ENCODE results near the gene TXNRD2. TPM values are rescaled to one million over a fixed set of nuclear protein-coding genes. Genes with fewer than 3 reads are reported as not detected.
"Not testable (repeated sequence)": the region's sequence is repeated elsewhere in the genome, so short reads cannot be mapped to it uniquely, and the experiment has no call there.

TXNRD2 gene
- total and polyA plus RNA-seq, 5 donors = 18.7 to 32.9 (median 26.6) TPM

DNA sequence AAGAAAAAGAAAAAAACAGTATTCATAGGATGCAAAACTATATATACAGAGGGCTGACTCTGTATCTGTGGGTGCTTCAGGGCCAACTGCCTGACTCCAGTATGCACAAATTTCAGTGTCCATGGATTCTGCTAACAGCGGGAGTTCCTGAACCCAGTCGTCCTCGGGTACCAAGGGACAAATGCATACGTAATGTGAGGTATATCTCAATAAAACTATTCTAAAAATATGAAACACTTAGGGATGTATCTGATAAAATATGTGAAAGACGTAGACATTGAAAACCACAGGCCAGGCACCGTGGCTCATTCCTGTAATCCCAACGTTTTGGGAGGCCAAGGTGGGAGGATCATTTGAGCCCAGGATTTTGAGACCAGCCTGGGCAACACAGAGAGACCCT lies 13.9 kb downstream of the TXNRD2 start:
- Histone ChIP-seq H3K4me3 (ENCODE audit: low read length) (no peak overlapping the region), H3K9me3 (ENCODE audit: control insufficient read depth, low read length) (no peaks in the 10 kb centered on the region), H3K27me3 (ENCODE audit: control insufficient read depth, insufficient read depth) (no peaks in the 10 kb centered on the region), H3K4me1 (ENCODE audit: control insufficient read depth, insufficient read depth, low read length) (no peaks in the 10 kb centered on the region), H3K27ac (ENCODE audit: low read length) (no peak overlapping the region)
- peak in 1 of 3 donors; percentile 4 for DNase-seq
- ATAC-seq = no peak
- 86% methylated on average over 7 of the region's 7 CpGs for WGBS
- intact Hi-C loops (cut with DNase I) = no loop called here

DNA sequence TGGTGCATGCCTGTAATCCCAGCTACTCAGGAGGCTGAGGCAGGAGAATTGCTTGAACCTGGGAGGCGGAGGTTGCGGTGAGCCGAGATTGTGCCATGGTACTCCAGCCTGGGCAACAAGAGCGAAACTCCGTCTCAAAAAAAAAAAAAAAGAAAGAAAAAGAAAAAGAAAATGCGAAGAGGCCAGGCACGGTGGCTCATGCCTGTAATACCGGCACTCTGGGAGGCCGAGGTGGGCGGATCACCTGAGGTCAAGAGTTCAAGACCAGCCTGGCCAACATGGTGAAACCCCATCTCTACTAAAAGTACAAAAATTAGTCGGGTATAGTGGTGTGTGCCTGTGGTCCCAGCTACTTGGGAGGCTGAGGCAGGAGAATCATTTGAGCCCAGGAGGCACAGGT lies 15.6 kb downstream of the TXNRD2 start:
- H3K4me3 ChIP-seq (ENCODE audit: low read length); DNase-seq; H3K4me1 ChIP-seq (ENCODE audit: control insufficient read depth, insufficient read depth, low read length); H3K27me3 ChIP-seq (ENCODE audit: control insufficient read depth, insufficient read depth); ATAC-seq; H3K27ac ChIP-seq (ENCODE audit: low read length); H3K9me3 ChIP-seq (ENCODE audit: control insufficient read depth, low read length); intact Hi-C loops (cut with DNase I): not testable (repeated sequence)
- 96% methylated on average over 11 of the region's 11 CpGs for WGBS

DNA sequence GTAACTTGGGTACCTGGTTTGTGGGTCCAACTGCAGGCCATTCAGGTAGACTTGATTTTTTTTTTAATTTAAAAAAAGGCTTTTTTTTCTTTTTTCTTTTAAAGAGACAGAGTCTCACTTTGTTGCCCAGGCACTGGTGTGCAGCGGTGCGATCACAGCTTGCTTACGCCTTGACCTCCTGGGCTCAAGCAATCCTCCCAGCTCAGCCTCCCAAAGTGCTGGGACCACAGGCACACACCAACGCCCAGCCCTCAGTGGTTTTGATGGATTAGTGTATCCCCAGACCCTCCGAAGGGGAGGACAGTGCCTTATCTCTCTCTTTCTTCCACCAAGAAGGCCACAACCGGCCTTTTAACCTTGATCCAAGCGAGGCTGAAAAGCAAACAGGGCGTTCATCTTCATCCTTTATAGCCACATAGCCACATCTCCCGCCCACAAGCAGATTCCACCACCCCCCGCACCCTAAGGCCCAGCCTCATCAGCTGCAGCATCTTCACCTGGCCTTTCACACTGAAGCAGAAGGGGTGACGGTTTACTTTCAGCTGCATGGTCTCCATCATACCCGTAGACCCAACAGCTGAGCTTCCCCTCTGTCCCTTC lies 17.6 kb downstream of the TXNRD2 start:
- 93% methylated on average over 12 of the region's 12 CpGs for WGBS
- no peaks in the 10 kb centered on the region for H3K27me3 ChIP-seq (ENCODE audit: control insufficient read depth, insufficient read depth)
- no peak overlapping the region for H3K4me3 ChIP-seq (ENCODE audit: low read length)
- no peak for ATAC-seq
- no peak for DNase-seq
- intact Hi-C loops (cut with DNase I) = no loop called here
- no peaks in the 10 kb centered on the region for H3K9me3 ChIP-seq (ENCODE audit: control insufficient read depth, low read length)
- no peak overlapping the region for H3K27ac ChIP-seq (ENCODE audit: low read length)
- H3K4me1 ChIP-seq (ENCODE audit: control insufficient read depth, insufficient read depth, low read length) = no peaks in the 10 kb centered on the region

DNA sequence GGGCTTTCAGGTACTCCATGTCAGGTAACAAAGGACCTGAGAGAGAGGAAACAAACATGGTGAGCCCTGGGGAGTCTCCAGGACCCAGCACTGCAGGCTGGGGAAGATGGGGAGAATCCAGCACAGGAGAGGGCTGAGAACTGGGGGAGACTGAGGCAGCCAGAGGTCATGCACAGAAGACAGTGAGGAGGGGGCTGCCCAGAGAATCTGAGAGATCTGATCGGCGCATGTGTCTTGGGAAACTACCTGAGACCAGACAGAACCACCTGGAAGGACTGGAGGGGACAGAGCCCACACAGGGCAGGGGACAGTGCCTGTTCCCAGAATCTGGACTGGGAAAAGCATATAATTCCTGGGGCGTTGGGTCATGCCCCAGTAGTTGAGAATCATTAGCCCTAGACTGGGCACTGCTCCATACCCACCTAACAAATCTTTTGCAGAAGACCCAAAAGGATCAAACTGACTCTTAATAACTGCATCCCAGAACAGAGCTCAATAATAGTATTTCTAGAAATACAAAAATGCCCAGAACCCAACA lies 20.0 kb downstream of the TXNRD2 start:
- DNase-seq (no peak), ATAC-seq (no peak)
- Histone ChIP-seq H3K4me3 (ENCODE audit: low read length) (no peak overlapping the region), H3K4me1 (ENCODE audit: control insufficient read depth, insufficient read depth, low read length) (no peaks in the 10 kb centered on the region), H3K27me3 (ENCODE audit: control insufficient read depth, insufficient read depth) (no peaks in the 10 kb centered on the region), H3K27ac (ENCODE audit: low read length) (no peak overlapping the region), H3K9me3 (ENCODE audit: control insufficient read depth, low read length) (no peaks in the 10 kb centered on the region)
- WGBS = 76% methylated on average over 3 of the region's 3 CpGs
- intact Hi-C loops (cut with DNase I) = no loop called here

DNA sequence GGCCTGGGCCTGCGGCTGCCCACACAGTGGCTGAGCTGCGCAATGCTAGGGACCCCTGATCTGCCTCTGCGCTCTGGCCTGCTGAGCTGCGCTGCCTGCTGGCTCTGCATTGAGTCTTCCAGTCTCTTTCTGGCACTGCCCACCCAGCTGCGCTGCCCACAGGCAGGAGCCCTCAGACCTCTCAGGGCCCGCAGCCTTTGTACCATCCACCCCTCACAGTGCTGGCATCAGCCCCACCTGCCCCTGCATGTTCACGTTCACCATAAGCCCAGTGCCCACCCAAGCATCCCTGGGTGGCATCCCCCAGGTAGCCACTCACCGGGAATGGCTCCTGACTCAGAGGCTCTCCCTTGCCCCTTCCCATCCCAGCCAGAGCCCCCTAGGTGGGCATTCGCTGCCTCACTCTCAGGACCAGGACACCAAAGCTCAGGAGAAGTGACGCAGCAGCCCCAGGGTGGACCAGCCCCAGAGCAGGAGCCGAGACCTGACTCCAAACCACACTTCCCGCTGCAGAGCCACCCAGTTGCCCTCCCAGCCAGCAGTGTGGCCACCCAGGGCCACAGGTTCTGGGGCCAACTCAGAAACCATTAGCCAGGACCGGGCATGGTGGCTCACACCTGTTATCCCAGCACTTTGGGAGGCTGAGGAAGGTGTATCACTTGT lies 21.8 kb downstream of the TXNRD2 start:
- H3K27me3 ChIP-seq (ENCODE audit: control insufficient read depth, insufficient read depth) = no peaks in the 10 kb centered on the region
- no peaks in the 10 kb centered on the region for H3K4me1 ChIP-seq (ENCODE audit: control insufficient read depth, insufficient read depth, low read length)
- DNase-seq = no peak
- H3K9me3 ChIP-seq (ENCODE audit: control insufficient read depth, low read length) = no peaks in the 10 kb centered on the region
- H3K27ac ChIP-seq (ENCODE audit: low read length) = no peak overlapping the region
- intact Hi-C loops (cut with DNase I) = no loop called here
- H3K4me3 ChIP-seq (ENCODE audit: low read length) = no peak overlapping the region
- 96% methylated on average over 13 of the region's 13 CpGs for WGBS
- ATAC-seq = no peak

DNA sequence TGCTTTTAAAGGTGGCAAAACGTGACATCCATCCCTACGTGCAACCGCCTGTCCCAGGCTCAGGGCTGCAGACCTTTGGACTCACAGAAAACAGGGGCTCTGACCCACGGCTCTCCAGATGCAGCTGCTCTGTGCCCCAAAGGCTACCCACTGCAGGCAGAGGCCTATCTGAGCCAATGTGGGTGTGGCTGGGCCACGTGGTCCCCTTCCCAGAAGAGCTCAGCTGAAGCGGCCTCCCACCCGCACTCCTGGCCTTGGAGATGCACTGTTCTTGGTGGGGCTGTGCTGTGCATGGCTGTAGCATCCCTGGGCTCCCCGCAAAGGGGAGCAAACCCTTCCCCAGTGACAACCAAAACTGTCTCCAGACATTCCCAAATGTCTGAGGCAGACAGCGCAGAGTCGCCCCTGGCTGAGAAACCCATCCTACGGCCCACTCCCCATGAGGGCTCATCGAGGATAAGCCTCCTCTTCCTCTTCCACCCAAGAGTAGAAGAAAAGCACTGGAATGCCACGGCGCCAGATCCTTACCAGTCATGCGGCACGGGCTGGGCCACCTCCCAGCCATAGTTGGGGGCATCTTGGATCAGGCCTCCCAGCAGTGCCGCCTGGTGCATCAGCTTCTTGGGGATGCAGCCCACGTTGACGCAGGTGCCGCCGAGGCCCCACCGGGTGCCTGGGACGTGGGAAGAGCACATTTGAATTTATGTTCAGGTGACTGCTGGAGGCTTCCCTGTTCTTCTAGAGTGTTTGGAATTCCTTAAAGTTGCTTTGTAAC lies 23.1 kb downstream of the TXNRD2 start:
- WGBS = 87% methylated on average over 23 of the region's 23 CpGs
- no peaks in the 10 kb centered on the region for H3K27me3 ChIP-seq (ENCODE audit: control insufficient read depth, insufficient read depth)
- H3K4me3 ChIP-seq (ENCODE audit: low read length) = no peak overlapping the region
- no peak for DNase-seq
- H3K4me1 ChIP-seq (ENCODE audit: control insufficient read depth, insufficient read depth, low read length) = no peaks in the 10 kb centered on the region
- H3K9me3 ChIP-seq (ENCODE audit: control insufficient read depth, low read length) = no peaks in the 10 kb centered on the region
- no peak for ATAC-seq
- no peak overlapping the region for H3K27ac ChIP-seq (ENCODE audit: low read length)
- intact Hi-C loops (cut with DNase I) = no loop called here

DNA sequence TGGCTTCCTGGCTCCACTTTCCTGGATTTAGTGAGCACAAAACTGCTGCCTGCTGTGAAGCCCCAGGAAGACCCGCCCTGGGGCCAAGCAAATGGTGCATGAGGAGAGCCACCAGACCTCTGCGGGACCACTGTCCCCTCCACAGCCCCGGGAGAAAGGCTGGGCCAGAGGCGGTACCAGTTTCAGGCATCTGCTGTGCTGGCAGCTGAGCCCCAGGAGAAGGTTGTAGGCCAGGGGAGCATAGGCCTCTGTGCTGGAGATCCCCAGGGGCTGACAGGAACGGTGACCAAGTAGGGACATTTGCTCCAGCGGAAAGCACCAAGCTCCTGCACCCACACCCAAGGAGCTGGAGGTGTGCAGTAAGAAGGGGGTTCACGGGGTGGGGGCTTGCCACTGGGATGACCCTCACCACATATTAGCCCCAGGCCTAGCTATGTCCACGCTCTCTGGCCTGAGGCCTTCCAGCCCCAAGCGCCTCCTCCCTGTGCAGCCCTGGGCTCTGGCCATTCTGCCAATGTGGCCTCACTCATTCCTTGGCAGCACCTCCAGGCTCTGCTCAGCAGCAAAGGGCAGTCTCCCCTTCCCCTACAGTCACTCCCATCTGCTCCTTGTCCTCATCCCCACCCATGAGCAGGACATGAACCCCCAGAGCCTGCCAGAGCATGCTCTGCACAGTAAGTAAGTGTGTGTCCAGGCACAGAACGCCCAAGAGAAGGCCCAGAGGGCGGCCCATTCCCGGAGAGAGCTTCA lies 24.1 kb downstream of the TXNRD2 start:
- Histone ChIP-seq H3K27me3 (ENCODE audit: control insufficient read depth, insufficient read depth) (no peaks in the 10 kb centered on the region), H3K4me3 (ENCODE audit: low read length) (no peak overlapping the region), H3K9me3 (ENCODE audit: control insufficient read depth, low read length) (no peaks in the 10 kb centered on the region), H3K27ac (ENCODE audit: low read length) (no peak overlapping the region), H3K4me1 (ENCODE audit: control insufficient read depth, insufficient read depth, low read length) (no peaks in the 10 kb centered on the region)
- DNase-seq (no peak), ATAC-seq (no peak)
- 94% methylated on average over 12 of the region's 12 CpGs for WGBS
- intact Hi-C loops (cut with DNase I) = no loop called here

DNA sequence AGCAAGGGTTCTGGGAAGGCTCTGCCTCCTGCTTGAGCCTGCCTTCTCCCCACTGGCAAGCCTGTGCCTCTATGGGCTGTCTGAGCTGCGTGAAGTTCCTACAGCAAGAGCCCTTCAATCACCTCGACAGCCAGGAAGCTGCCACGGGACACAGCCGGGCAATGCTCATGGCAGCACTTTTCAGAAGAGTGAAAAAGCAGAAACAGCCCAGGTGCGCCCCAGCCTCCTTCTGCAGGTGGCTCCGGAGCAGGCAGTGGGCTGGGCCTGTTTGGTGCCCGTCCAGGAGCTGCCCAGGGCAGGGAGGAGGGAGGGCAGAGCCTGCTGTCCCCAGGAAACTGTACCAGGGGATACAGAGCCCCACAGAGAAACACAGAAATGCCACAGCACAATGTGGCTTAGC lies 24.7 kb downstream of the TXNRD2 start:
- H3K4me1 ChIP-seq (ENCODE audit: control insufficient read depth, insufficient read depth, low read length) = no peaks in the 10 kb centered on the region
- intact Hi-C loops (cut with DNase I) = no loop called here
- ATAC-seq (no peak), DNase-seq (no peak)
- H3K27ac ChIP-seq (ENCODE audit: low read length) = no peak overlapping the region
- H3K9me3 ChIP-seq (ENCODE audit: control insufficient read depth, low read length) = no peaks in the 10 kb centered on the region
- WGBS = 85% methylated on average over 7 of the region's 7 CpGs
- H3K4me3 ChIP-seq (ENCODE audit: low read length) = no peak overlapping the region
- no peaks in the 10 kb centered on the region for H3K27me3 ChIP-seq (ENCODE audit: control insufficient read depth, insufficient read depth)

DNA sequence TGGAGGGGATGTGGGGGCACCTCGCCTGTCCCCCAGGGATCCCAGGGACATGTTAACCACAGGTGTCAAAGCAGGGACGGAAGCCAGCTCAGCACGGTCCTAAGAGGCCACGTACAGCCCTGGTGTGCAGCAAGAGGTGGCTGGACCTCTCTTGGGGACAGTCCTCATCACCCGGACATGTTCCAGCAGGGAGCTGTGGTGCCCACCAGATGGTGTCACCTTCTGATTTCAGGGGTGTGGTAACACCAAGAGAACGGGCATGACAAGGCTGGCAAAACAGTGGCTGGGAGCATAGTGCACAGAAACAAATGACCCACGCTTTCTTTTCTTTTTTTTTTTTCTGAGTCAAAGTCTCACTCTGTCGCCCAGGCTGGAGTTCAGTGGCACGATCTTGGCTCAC lies 25.6 kb downstream of the TXNRD2 start:
- Histone ChIP-seq H3K9me3 (ENCODE audit: control insufficient read depth, low read length) (no peaks in the 10 kb centered on the region), H3K4me3 (ENCODE audit: low read length) (no peak overlapping the region), H3K27me3 (ENCODE audit: control insufficient read depth, insufficient read depth) (no peaks in the 10 kb centered on the region), H3K4me1 (ENCODE audit: control insufficient read depth, insufficient read depth, low read length) (no peaks in the 10 kb centered on the region), H3K27ac (ENCODE audit: low read length) (no peak overlapping the region)
- WGBS = 92% methylated on average over 9 of the region's 9 CpGs
- DNase-seq (no peak), ATAC-seq (no peak)
- intact Hi-C loops (cut with DNase I) = no loop called here

DNA sequence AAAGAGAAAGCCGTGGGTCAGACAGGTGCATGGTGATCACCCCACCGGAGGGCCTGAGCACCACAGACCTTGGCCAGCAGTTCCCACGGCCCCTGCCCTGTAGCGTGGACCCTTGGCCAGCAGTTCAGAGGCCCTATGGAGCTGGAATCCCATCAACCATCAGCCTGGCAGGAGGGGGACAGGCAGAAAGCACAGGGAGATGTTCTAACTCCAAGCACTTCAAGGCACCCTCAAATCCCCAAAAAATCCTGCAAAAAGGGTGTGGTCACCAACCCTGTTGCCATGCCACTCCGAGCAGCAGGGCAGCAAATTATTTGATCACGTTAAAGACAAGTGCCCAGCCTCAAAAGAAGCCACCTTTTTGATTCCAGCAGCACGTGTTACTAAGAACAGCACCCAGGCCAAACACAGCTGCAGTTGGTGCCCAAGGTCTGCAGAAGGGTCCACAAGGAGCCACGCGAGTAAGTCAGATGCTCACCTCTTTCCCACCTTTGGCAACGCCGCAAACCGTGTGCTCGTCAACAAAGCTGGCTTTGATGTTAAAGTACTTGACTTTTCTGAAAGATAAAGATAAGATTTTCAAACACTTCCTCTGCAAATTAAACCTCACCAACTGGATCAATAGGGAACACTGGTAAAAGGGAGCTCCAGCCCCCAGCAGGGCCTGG lies 26.2 kb downstream of the TXNRD2 start:
- H3K27ac ChIP-seq (ENCODE audit: low read length) = no peak overlapping the region
- H3K4me3 ChIP-seq (ENCODE audit: low read length) = no peak overlapping the region
- intact Hi-C loops (cut with DNase I) = no loop called here
- 88% methylated on average over 13 of the region's 13 CpGs for WGBS
- ATAC-seq = no peak
- no peaks in the 10 kb centered on the region for H3K9me3 ChIP-seq (ENCODE audit: control insufficient read depth, low read length)
- no peak for DNase-seq
- H3K27me3 ChIP-seq (ENCODE audit: control insufficient read depth, insufficient read depth) = no peaks in the 10 kb centered on the region
- no peaks in the 10 kb centered on the region for H3K4me1 ChIP-seq (ENCODE audit: control insufficient read depth, insufficient read depth, low read length)

Measured in right cardiac atrium (tissue), 5 donors.